BLaER1 (cell line): ENCODE data around the gene VPS37C.

Experiments used
- H3K27ac ChIP-seq: shearing (Covaris generic); formaldehyde crosslinking; 2 replicates; pipeline ENCODE4 v1.8.1; 2022
- H3K27me3 ChIP-seq: shearing (Covaris generic); formaldehyde crosslinking; 2 replicates; pipeline ENCODE4 v1.8.1; 2022
- H3K36me3 ChIP-seq: shearing (Covaris generic); formaldehyde crosslinking; 2 replicates; pipeline ENCODE4 v1.8.1; 2022
- H3K4me1 ChIP-seq: shearing (Covaris generic); formaldehyde crosslinking; 2 replicates; pipeline ENCODE4 v1.8.1; 2022
- H3K4me2 ChIP-seq: shearing (Covaris generic); formaldehyde crosslinking; 2 replicates; pipeline ENCODE4 v1.8.1; 2022
- H3K4me3 ChIP-seq: shearing (Covaris generic); formaldehyde crosslinking; 2 replicates; pipeline ENCODE4 v1.8.1; 2022
- H3K9ac ChIP-seq: shearing (Covaris generic); formaldehyde crosslinking; 2 replicates; pipeline ENCODE4 v1.8.1; 2022
- H3K9me3 ChIP-seq: shearing (Covaris generic); formaldehyde crosslinking; 2 replicates; pipeline ENCODE4 v1.8.1; 2022
- H4K20me1 ChIP-seq: shearing (Covaris generic); formaldehyde crosslinking; 2 replicates; pipeline ENCODE4 v1.8.1; 2022
- Cebpa-rat ChIP-seq: shearing (Covaris generic); IDR thresholded peaks from 2 replicates; pipeline ENCODE4 v1.8.1; 2022

The VPS37C gene

DNA sequence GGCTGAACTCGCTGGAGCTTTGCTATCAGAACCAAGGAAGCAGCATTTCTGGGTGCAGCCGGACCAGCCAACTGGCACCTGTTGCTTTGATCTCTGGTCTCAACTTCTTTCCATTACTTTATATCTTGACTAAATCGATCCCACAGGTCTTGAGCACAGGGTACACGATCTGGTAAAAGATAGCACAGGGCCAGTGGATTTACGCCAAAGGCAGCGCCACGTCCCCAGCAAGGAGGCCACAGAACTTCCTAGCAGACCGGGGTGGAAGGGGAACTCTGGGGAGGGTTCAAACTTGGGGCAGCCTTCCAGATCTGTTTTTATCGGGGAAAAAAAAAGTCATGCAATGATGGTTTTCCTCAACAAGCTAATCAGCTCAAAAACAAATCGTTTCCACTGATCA lies 14.0 kb downstream of the VPS37C start:
- H3K36me3 ChIP-seq, result no peaks in the 10 kb centered on the region
- H3K27me3 ChIP-seq, result no peaks in the 10 kb centered on the region
- H3K27ac ChIP-seq, result no peak overlapping the region
- H3K9me3 ChIP-seq, result no peaks in the 10 kb centered on the region
- no peak for TF ChIP-seq Cebpa-rat
- peak overlapping the region; percentile 14; the same call in 1 of the 2 replicates for H3K4me2 ChIP-seq
- H4K20me1 ChIP-seq, result peaks cover 78% of the 10 kb centered on the region
- H3K9ac ChIP-seq, result no peak overlapping the region
- H3K4me1 ChIP-seq, result peaks cover 63% of the 10 kb centered on the region
- H3K4me3 ChIP-seq, result no peak overlapping the region

- no peak for TF ChIP-seq Cebpa-rat
- Histone ChIP-seq H3K27ac (no peak overlapping the region), H3K9ac (no peak overlapping the region), H3K4me3 (no peak overlapping the region), H3K9me3 (no peaks in the 10 kb centered on the region), H3K36me3 (no peaks in the 10 kb centered on the region), H3K4me2 (0 out of 2 replicates have a peak overlapping the region, but pooled peaks have one; percentile 0), H4K20me1 (peaks cover 78% of the 10 kb centered on the region), H3K27me3 (no peaks in the 10 kb centered on the region), H3K4me1 (peaks cover 71% of the 10 kb centered on the region)
Measured at GRCh38 chr11:61146416-61146815, 14.8 kb downstream of the VPS37C start.

DNA sequence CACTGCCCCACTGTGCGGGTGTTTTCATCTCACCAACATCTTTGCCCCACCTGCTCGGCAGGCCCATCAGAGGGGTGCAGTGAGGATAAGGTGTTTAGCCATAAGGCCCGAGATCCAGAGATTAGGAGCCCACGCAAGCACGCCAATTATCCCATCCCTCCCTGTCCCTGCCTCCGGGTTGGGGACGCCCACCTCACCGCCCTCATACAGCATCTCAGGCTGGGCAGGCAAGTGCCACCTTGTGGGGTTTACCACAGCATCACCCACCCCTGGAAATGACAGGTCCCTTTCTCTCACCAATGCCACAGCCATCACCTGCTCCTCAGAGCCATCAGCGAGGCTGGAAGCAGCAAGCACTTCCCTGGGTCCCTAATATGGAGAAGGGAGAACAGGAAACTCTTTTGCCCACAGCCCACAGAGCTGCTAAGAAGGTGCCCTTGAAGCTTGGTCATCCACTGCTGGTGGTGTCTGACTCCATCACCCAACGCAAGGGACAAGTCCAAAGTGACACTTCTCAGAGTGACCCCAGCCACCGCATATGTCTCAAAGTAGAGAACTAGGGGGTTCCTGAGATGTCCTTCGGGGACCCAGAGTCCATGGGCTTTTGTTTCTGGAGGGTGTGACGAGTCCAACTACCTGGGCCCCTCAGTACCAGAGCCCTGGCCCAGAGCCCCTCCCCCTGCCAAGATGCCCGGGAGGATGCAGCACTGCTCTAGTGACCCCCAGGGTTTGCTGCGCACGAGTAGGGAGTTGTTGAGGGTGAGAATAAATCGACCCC lies 15.8 kb downstream of the VPS37C start:
- no peaks in the 10 kb centered on the region for H3K36me3 ChIP-seq
- no peak overlapping the region for H3K4me3 ChIP-seq
- H3K27ac ChIP-seq, result no peak overlapping the region
- no peaks in the 10 kb centered on the region for H3K9me3 ChIP-seq
- no peak for TF ChIP-seq Cebpa-rat
- H4K20me1 ChIP-seq, result peaks cover 78% of the 10 kb centered on the region
- no peaks in the 10 kb centered on the region for H3K27me3 ChIP-seq
- H3K9ac ChIP-seq, result no peak overlapping the region
- H3K4me2 ChIP-seq, result no peak overlapping the region
- peaks cover 73% of the 10 kb centered on the region for H3K4me1 ChIP-seq

DNA sequence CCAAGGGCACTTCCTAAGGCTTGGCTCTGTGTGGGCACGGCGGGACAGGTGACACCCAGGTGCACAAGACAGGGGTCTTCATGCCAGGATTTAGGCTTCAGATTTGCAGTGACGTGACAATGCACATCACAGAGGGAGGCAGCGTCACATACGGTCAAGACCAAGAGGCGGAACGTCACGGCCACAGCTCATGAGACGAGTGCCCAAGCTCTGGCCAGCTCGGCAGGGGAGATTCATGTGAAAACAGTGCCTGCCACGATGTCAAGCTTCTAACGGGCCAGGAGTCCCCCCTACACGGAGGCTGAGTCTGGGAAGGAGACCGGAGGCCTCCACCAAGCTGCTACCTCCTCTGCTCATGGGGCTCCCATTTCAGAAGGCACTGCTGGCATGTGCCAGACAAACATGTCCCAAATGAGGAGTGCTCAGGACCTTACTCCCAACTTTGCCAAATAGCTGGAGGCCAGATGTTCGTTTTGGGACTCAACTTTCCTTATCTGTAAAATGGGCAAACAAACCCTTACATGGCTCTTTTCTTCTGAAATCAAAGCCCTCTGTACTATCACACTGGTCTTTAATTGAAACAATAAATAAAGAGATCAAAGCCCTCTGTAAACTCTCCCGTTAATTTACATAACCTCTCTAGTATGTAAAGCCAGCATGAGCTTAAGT lies 16.6 kb downstream of the VPS37C start:
- no peak overlapping the region for H3K27ac ChIP-seq
- no peak overlapping the region for H3K9ac ChIP-seq
- H3K9me3 ChIP-seq, result no peaks in the 10 kb centered on the region
- H3K4me3 ChIP-seq, result no peak overlapping the region
- TF ChIP-seq Cebpa-rat, result no peak
- peak overlapping the region; percentile 59 for H3K4me2 ChIP-seq
- H3K27me3 ChIP-seq, result no peaks in the 10 kb centered on the region
- H4K20me1 ChIP-seq, result peaks cover 78% of the 10 kb centered on the region
- no peaks in the 10 kb centered on the region for H3K36me3 ChIP-seq
- H3K4me1 ChIP-seq, result peaks cover 73% of the 10 kb centered on the region

DNA sequence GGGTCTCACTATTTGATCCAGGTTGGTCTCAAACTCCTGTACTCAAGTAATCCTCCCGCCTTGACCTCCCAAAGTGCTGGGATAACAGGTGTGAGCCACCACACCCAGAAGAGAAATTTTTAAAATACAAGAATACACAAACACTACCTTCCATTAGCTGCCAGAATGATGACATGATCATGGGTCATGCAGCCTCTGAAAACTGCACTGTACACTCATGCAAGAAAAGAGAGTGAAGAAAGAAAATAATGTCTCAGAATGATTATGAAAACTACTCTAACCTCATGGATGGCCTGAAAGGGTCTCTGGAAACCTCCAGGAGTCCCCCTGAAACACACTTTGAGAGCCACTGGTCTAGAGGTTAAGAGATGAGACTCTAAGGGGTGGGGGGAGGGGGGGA lies 18.8 kb downstream of the VPS37C start:
- H3K9ac ChIP-seq, result no peak overlapping the region
- H3K4me2 ChIP-seq, result peak overlapping the region; percentile 91
- H3K9me3 ChIP-seq, result no peaks in the 10 kb centered on the region
- H4K20me1 ChIP-seq, result peaks cover 78% of the 10 kb centered on the region
- TF ChIP-seq Cebpa-rat, result no peak
- H3K4me3 ChIP-seq, result no peak overlapping the region
- peaks cover 86% of the 10 kb centered on the region for H3K4me1 ChIP-seq
- no peak overlapping the region for H3K27ac ChIP-seq
- H3K27me3 ChIP-seq, result 0 out of 2 replicates have a peak, but pooled peaks cover 2% of the 10 kb centered on the region
- H3K36me3 ChIP-seq, result no peaks in the 10 kb centered on the region

DNA sequence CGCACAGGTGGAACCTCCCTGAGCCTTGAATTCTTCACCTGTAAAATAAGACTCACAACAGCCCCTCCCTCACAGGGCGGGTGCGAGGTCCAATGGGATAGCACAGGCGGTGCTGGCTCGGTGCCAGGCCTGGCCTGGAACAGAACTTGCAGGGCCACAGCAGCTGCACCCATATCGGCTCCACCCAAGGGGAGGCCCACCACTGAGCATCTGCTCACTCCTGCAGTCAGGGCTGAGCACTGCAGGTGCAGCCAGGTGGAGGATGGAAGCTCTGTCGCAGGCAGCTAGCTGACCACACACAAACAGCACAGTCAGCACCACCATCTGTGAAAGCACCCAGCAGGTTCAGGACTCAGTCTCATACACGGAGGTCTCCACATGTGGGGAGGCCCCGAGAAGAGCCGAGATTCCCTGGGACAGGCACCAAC lies 19.6 kb downstream of the VPS37C start:
- no peak overlapping the region for H3K27ac ChIP-seq

DNA sequence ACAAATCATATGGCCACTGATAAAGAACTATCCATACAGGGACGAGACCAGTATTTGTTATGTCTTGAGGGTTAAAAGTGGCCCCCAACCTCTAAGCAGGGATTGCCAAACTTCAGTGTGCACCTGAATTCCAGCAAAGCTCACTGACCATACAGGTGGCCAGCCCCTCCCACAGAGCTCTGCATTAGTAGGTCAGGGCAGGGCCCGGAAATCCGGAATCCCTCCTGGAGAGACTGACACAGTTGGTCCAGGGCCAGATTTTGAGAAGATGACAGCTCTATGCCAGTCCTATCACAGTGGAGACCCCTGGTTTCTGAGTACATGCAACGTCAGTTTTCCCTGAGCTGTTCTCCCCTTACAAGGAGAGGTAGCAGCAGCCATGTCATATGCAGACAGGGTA lies 20.8 kb downstream of the VPS37C start:
- Histone ChIP-seq H4K20me1 (peaks cover 70% of the 10 kb centered on the region), H3K9ac (peak overlapping the region; percentile 7; the same call in 1 of the 2 replicates), H3K9me3 (no peaks in the 10 kb centered on the region), H3K27me3 (0 out of 2 replicates have a peak, but pooled peaks cover 4% of the 10 kb centered on the region), H3K4me2 (peak overlapping the region; percentile 91), H3K36me3 (no peaks in the 10 kb centered on the region), H3K27ac (peak overlapping the region; percentile 67; the same call in 1 of the 2 replicates), H3K4me1 (peaks cover 80% of the 10 kb centered on the region), H3K4me3 (no peak overlapping the region)
- TF ChIP-seq Cebpa-rat, result no peak

More for the DNA sequence above, 19.6 kb downstream of the VPS37C start:
- TF ChIP-seq Cebpa-rat, result no peak
- Histone ChIP-seq H3K4me2 (peak overlapping the region; percentile 91), H3K9me3 (no peaks in the 10 kb centered on the region), H3K36me3 (no peaks in the 10 kb centered on the region), H3K9ac (0 out of 2 replicates have a peak overlapping the region, but pooled peaks have one; percentile 11), H3K4me1 (peaks cover 83% of the 10 kb centered on the region), H3K4me3 (no peak overlapping the region), H3K27me3 (0 out of 2 replicates have a peak, but pooled peaks cover 4% of the 10 kb centered on the region), H4K20me1 (peaks cover 78% of the 10 kb centered on the region)

GRCh38 chr11:61139387-61139786 lies 21.8 kb downstream of the VPS37C start:
- Histone ChIP-seq H3K27me3 (0 out of 2 replicates have a peak, but pooled peaks cover 8% of the 10 kb centered on the region), H3K4me3 (peak overlapping the region; percentile 52), H3K4me1 (peaks cover 76% of the 10 kb centered on the region), H3K9me3 (no peaks in the 10 kb centered on the region), H3K4me2 (peak overlapping the region; percentile 91), H3K9ac (peak overlapping the region; percentile 42), H4K20me1 (peaks cover 71% of the 10 kb centered on the region), H3K36me3 (no peaks in the 10 kb centered on the region), H3K27ac (peak overlapping the region; percentile 67)
- no peak for TF ChIP-seq Cebpa-rat

- H3K4me3 ChIP-seq, result peak overlapping the region; percentile 52
- H3K27ac ChIP-seq, result peak overlapping the region; percentile 67; the same call in 1 of the 2 replicates
- peak overlapping the region; percentile 91 for H3K4me2 ChIP-seq
Measured at GRCh38 chr11:61138935-61139334, 22.3 kb downstream of the VPS37C start.

GRCh38 chr11:61134801-61135257 lies 26.4 kb downstream of the VPS37C start:
- TF ChIP-seq Cebpa-rat, result no peak
- H3K9ac ChIP-seq, result no peak overlapping the region
- H3K36me3 ChIP-seq, result peaks cover 5% of the 10 kb centered on the region; the same call in 1 of the 2 replicates
- H4K20me1 ChIP-seq, result peaks cover 70% of the 10 kb centered on the region
- no peak overlapping the region for H3K27ac ChIP-seq
- H3K4me3 ChIP-seq, result no peak overlapping the region
- H3K27me3 ChIP-seq, result 0 out of 2 replicates have a peak, but pooled peaks cover 8% of the 10 kb centered on the region
- H3K4me1 ChIP-seq, result peaks cover 70% of the 10 kb centered on the region
- H3K4me2 ChIP-seq, result peak overlapping the region; percentile 22; the same call in 1 of the 2 replicates
- no peaks in the 10 kb centered on the region for H3K9me3 ChIP-seq

More at GRCh38 chr11:61138935-61139334, 22.3 kb downstream of the VPS37C start:
- Histone ChIP-seq H3K27me3 (0 out of 2 replicates have a peak, but pooled peaks cover 8% of the 10 kb centered on the region), H4K20me1 (peaks cover 74% of the 10 kb centered on the region), H3K4me1 (peaks cover 71% of the 10 kb centered on the region), H3K9me3 (no peaks in the 10 kb centered on the region), H3K9ac (peak overlapping the region; percentile 42), H3K36me3 (peaks cover 3% of the 10 kb centered on the region; the same call in 1 of the 2 replicates)
- no peak for TF ChIP-seq Cebpa-rat
